Mesenchymal stem cell (in vitro differentiated cells and primary cell): ENCODE data around the gene PRRC2B.
A peak's percentile ranks its signal among the peaks of the same experiment; 100 is the strongest.

Source experiments
- DNase-seq: peaks from one replicate; pipeline ENCODE4 v3.0.0-alpha.2; 2013
- H2AFZ ChIP-seq: one replicate; pipeline ENCODE4 v1.6.1; 2013; ENCODE audit warnings: low read depth, mild to moderate bottlenecking, control low read depth, inconsistent platforms, low read length, moderate library complexity
- H2AK5ac ChIP-seq: 2 replicates; pipeline ENCODE4 v1.6.1; 2013; ENCODE audit warnings: low read length, moderate library complexity, mild to moderate bottlenecking, inconsistent platforms; ENCODE audit not compliant: severe bottlenecking
- H2BK120ac ChIP-seq: one replicate; pipeline ENCODE4 v1.6.1; 2013; ENCODE audit warnings: low read depth, mild to moderate bottlenecking, inconsistent platforms, low read length, moderate library complexity
- H2BK12ac ChIP-seq, 2 experiments: one replicate each; pipeline ENCODE4 v1.6.1; 2013; ENCODE audit warnings: inconsistent platforms in 2 of 2, low read length in 2 of 2, mild to moderate bottlenecking in 2 of 2, moderate library complexity in 2 of 2, control low read depth in 1 of 2
- H2BK15ac ChIP-seq: one replicate; pipeline ENCODE4 v1.6.1; 2013; ENCODE audit warnings: mild to moderate bottlenecking, low read depth, inconsistent platforms; ENCODE audit not compliant: poor library complexity, severe bottlenecking
- H2BK5ac ChIP-seq: 2 replicates; pipeline ENCODE4 v1.6.1; 2013; ENCODE audit warnings: low read depth, mild to moderate bottlenecking, low read length, control low read depth, inconsistent platforms; ENCODE audit not compliant: poor library complexity, severe bottlenecking
- H3K14ac ChIP-seq, 2 experiments: one replicate each; pipeline ENCODE4 v1.6.1; 2013; ENCODE audit warnings: inconsistent platforms in 2 of 2, low read length in 2 of 2, control low read depth in 1 of 2, mild to moderate bottlenecking in 1 of 2, moderate library complexity in 1 of 2
- H3K18ac ChIP-seq, 2 experiments: one replicate each; pipeline ENCODE4 v1.6.1; 2013; ENCODE audit warnings: inconsistent platforms in 2 of 2, low read length in 2 of 2, control low read depth in 1 of 2, low read depth in 1 of 2, mild to moderate bottlenecking in 1 of 2
- H3K23ac ChIP-seq, 2 experiments: one replicate each; pipeline ENCODE4 v1.6.1; 2013; ENCODE audit warnings: inconsistent platforms in 2 of 2, low read length in 2 of 2, mild to moderate bottlenecking in 2 of 2, moderate library complexity in 2 of 2, control low read depth in 1 of 2
- H3K27ac ChIP-seq: 2 replicates; pipeline ENCODE4 v1.5.1; 2013; ENCODE audit warnings: mild to moderate bottlenecking, moderate library complexity, low read length, control low read depth, inconsistent platforms; ENCODE audit not compliant: poor library complexity, severe bottlenecking
- H3K27me3 ChIP-seq, 2 experiments: 2 replicates each; pipeline versions ENCODE4 v1.6.1 to v1.7.0; 2013; ENCODE audit warnings: low read length in 2 of 2, mild to moderate bottlenecking in 2 of 2, moderate library complexity in 2 of 2, control low read depth in 1 of 2, inconsistent platforms in 1 of 2; ENCODE audit not compliant: control insufficient read depth in 1 of 2, insufficient read depth in 1 of 2
- H3K36me3 ChIP-seq, 2 experiments: 2 replicates each; pipeline versions ENCODE4 v1.6.1 to v1.7.0; 2013; ENCODE audit warnings: low read length in 2 of 2, control low read depth in 1 of 2, inconsistent platforms in 1 of 2, low read depth in 1 of 2, mild to moderate bottlenecking in 1 of 2; ENCODE audit not compliant: insufficient read depth in 2 of 2, control insufficient read depth in 1 of 2
- H3K4ac ChIP-seq, 2 experiments: one replicate each; pipeline ENCODE4 v1.6.1; 2013; ENCODE audit warnings: inconsistent platforms in 2 of 2, low read length in 2 of 2, mild to moderate bottlenecking in 2 of 2, moderate library complexity in 2 of 2, control low read depth in 1 of 2, low read depth in 1 of 2
- H3K4me1 ChIP-seq: 2 replicates; pipeline ENCODE4 v1.6.1; 2013; ENCODE audit warnings: low read depth, low read length, control low read depth; ENCODE audit not compliant: control insufficient read depth, insufficient read depth
- H3K4me2 ChIP-seq: 2 replicates; pipeline ENCODE4 v1.6.1; 2013; ENCODE audit warnings: low read length, mild to moderate bottlenecking, inconsistent platforms; ENCODE audit not compliant: poor library complexity, severe bottlenecking
- H3K4me3 ChIP-seq, 2 experiments: 2 replicates each; pipeline versions ENCODE4 v1.5.1 to v1.7.0; 2013; ENCODE audit warnings: low read length in 2 of 2, mild to moderate bottlenecking in 2 of 2, control low read depth in 1 of 2, low read depth in 1 of 2; ENCODE audit not compliant: insufficient read depth in 1 of 2
- H3K79me1 ChIP-seq: replicated peaks from 2 replicates; pipeline ENCODE4 v1.6.1; 2013; ENCODE audit warnings: mild to moderate bottlenecking, control low read depth, low read length, inconsistent platforms; ENCODE audit not compliant: poor library complexity, severe bottlenecking
- H3K9ac ChIP-seq: 2 replicates; pipeline ENCODE4 v1.7.0; 2013; ENCODE audit warnings: mild to moderate bottlenecking, low read length, moderate library complexity
- H3K9me3 ChIP-seq: 2 replicates; pipeline ENCODE4 v1.7.0; 2013; ENCODE audit warnings: mild to moderate bottlenecking, low read length; ENCODE audit not compliant: control insufficient read depth
- H4K8ac ChIP-seq: one replicate; pipeline ENCODE4 v1.6.1; 2013; ENCODE audit warnings: inconsistent platforms, mild to moderate bottlenecking, low read length, moderate library complexity
- H4K91ac ChIP-seq: one replicate; pipeline ENCODE4 v1.6.1; 2013; ENCODE audit warnings: mild to moderate bottlenecking, low read length, inconsistent platforms
- WGBS: methylation state at CpG from one replicate; pipeline ENCODE4 v1.1.7; 2013; ENCODE audit warnings: mixed read lengths; 5-methylcytosine and 5-hydroxymethylcytosine counted together

The PRRC2B gene

GRCh38 chr9:131417264-131418142, 23.6 kb downstream of the PRRC2B start:
- Histone ChIP-seq H3K36me3 (peaks cover 9 to 21% of the 10 kb centered on the region in 2 experiments), H3K27ac (peak overlapping the region; percentile 2), H3K9me3 (no peaks in the 10 kb centered on the region), H2AFZ (no peak overlapping the region), H4K91ac (no peak overlapping the region), H2BK5ac (no peak overlapping the region), H3K79me1 (no peaks in the 10 kb centered on the region), H4K8ac (no peak overlapping the region), H2BK120ac (no peak overlapping the region), H3K9ac (no peak overlapping the region), H3K14ac (peak overlapping the region in 1 of 2 experiments; percentile 75), H2BK15ac (no peak overlapping the region), H3K23ac (no peak overlapping the region), H3K4me3 (no peak overlapping the region), H3K4me1 (peaks cover 40% of the 10 kb centered on the region), H3K27me3 (no peaks in the 10 kb centered on the region), H2BK12ac (no peak overlapping the region), H3K18ac (no peak overlapping the region), H2AK5ac (peak overlapping the region; percentile 10), H3K4me2 (no peak overlapping the region), H3K4ac (no peak overlapping the region)
- no peak for DNase-seq
- 88% methylated on average over 12 of the region's 13 CpGs for WGBS

- Histone ChIP-seq H3K9me3 (no peaks in the 10 kb centered on the region), H4K8ac (no peak overlapping the region), H3K4ac (no peak overlapping the region), H3K27ac (peak overlapping the region; percentile 40), H4K91ac (no peak overlapping the region), H2AK5ac (peak overlapping the region; percentile 76), H3K27me3 (no peaks in the 10 kb centered on the region), H3K4me1 (peaks cover 47% of the 10 kb centered on the region), H3K4me2 (no peak overlapping the region), H2BK120ac (no peak overlapping the region), H3K36me3 (peaks cover 7 to 21% of the 10 kb centered on the region in 2 experiments), H3K14ac (no peak overlapping the region), H3K9ac (peak overlapping the region; percentile 52), H3K23ac (no peak overlapping the region), H3K79me1 (no peaks in the 10 kb centered on the region), H2AFZ (no peak overlapping the region), H3K4me3 (no peak overlapping the region), H2BK15ac (no peak overlapping the region), H2BK5ac (no peak overlapping the region), H2BK12ac (no peak overlapping the region), H3K18ac (no peak overlapping the region)
- DNase-seq: peak; percentile 45
- 61% methylated on average over 6 of the region's 7 CpGs for WGBS
These were observed 24.5 kb downstream of the PRRC2B start for GRCh38 chr9:131418143-131419025.

GRCh38 chr9:131419026-131419614, 25.2 kb downstream of the PRRC2B start:
- no peak overlapping the region for H2BK5ac ChIP-seq
- peak overlapping the region in 1 of 2 experiments; percentile 91 for H3K14ac ChIP-seq
- H2BK12ac ChIP-seq: no peak overlapping the region
- H3K9me3 ChIP-seq: no peaks in the 10 kb centered on the region
- H3K4me3 ChIP-seq: no peak overlapping the region
- peaks cover 1% of the 10 kb centered on the region for H3K79me1 ChIP-seq
- WGBS: 74% methylated on average over 8 of the region's 8 CpGs
- no peak overlapping the region for H3K23ac ChIP-seq
- no peak overlapping the region for H2AFZ ChIP-seq
- peak; percentile 76 for DNase-seq
- H3K4ac ChIP-seq: peak overlapping the region in 1 of 2 experiments; percentile 40
- H3K4me2 ChIP-seq: no peak overlapping the region
- H3K27me3 ChIP-seq: no peaks in the 10 kb centered on the region
- peaks cover 6 to 21% of the 10 kb centered on the region in 2 experiments for H3K36me3 ChIP-seq
- H4K91ac ChIP-seq: no peak overlapping the region
- no peak overlapping the region for H3K18ac ChIP-seq
- H3K27ac ChIP-seq: peak overlapping the region; percentile 11
- no peak overlapping the region for H2BK120ac ChIP-seq
- peaks cover 53% of the 10 kb centered on the region for H3K4me1 ChIP-seq
- H2AK5ac ChIP-seq: no peak overlapping the region
- no peak overlapping the region for H4K8ac ChIP-seq
- H3K9ac ChIP-seq: peak overlapping the region; percentile 52
- H2BK15ac ChIP-seq: no peak overlapping the region
